ENCODE data around the gene SYCP1.
"Not testable (repeated sequence)": the region's sequence is repeated elsewhere in the genome, so short reads cannot be mapped to it uniquely, and the experiment has no call there.

The SYCP1 gene

GRCh38 chr1:114854693-114855320, at the start of gene SYCP1:
Gene SYCP1, plus strand, starts transcription at chr1:114854863. Its CDS starts 602 bp downstream, at chr1:114855465.
- peak; percentile 81 for DNase-seq

- DNase-seq, result no peak
These were observed 34.8 kb upstream of the SYCP1 start for GRCh38 chr1:114819869-114820268.

GRCh38 chr1:114820392-114820791, 34.3 kb upstream of the SYCP1 start:
- DNase-seq, result no peak

- DNase-seq, result no peak
These were observed 32.7 kb upstream of the SYCP1 start for GRCh38 chr1:114821978-114822377.

- peak; percentile 59 for DNase-seq
These were observed 26.4 kb upstream of the SYCP1 start for GRCh38 chr1:114828251-114828650.

GRCh38 chr1:114830075-114830474, 24.6 kb upstream of the SYCP1 start:
- DNase-seq, result not testable (repeated sequence)

- no peak for DNase-seq
These were observed 23.2 kb upstream of the SYCP1 start for GRCh38 chr1:114831276-114831994.

- no peak for DNase-seq
These were observed 22.6 kb upstream of the SYCP1 start for GRCh38 chr1:114832057-114832456.

GRCh38 chr1:114833421-114833820, 21.2 kb upstream of the SYCP1 start:
- DNase-seq, result no peak

GRCh38 chr1:114844270-114844669, 10.4 kb upstream of the SYCP1 start:
- no peak for DNase-seq

GRCh38 chr1:114853584-114853983, 1.1 kb upstream of the SYCP1 start:
- DNase-seq, result no peak

- DNase-seq, result no peak
These were observed 6.7 kb downstream of the SYCP1 start for GRCh38 chr1:114861384-114861783.

GRCh38 chr1:114892194-114892918, 37.7 kb downstream of the SYCP1 start:
- no peak for DNase-seq

- no peak for DNase-seq
These were observed 42.1 kb downstream of the SYCP1 start for GRCh38 chr1:114896795-114897194.

- no peak for DNase-seq
These were observed 47.2 kb downstream of the SYCP1 start for GRCh38 chr1:114901814-114902213.

- no peak for DNase-seq
These were observed 47.7 kb downstream of the SYCP1 start for GRCh38 chr1:114902343-114902742.

- no peak for DNase-seq
These were observed 48.8 kb downstream of the SYCP1 start for GRCh38 chr1:114903480-114903879.

- DNase-seq, result not testable (repeated sequence)
These were observed 61.1 kb downstream of the SYCP1 start for GRCh38 chr1:114915720-114916119.

- DNase-seq, result no peak
These were observed 71.9 kb downstream of the SYCP1 start for GRCh38 chr1:114926607-114927006.

GRCh38 chr1:114927401-114927800, 72.7 kb downstream of the SYCP1 start:
- DNase-seq, result no peak

GRCh38 chr1:114956570-114956969, 101.9 kb downstream of the SYCP1 start:
- peak; percentile 48 for DNase-seq

- DNase-seq, result no peak
These were observed 104.8 kb downstream of the SYCP1 start for GRCh38 chr1:114959423-114959822.

GRCh38 chr1:114976891-114977290, 122.2 kb downstream of the SYCP1 start:
- DNase-seq, result no peak

All from DMS53 (cell line).